Neural progenitor cell (in vitro differentiated cells): ENCODE results near the gene DRAM2.

Experiments used
- EZH2phosphoT487 ChIP-seq: fragments of 200-600 bp; sonication (generic); IDR thresholded peaks from 2 replicates; pipeline ENCODE4 v1.6.1; 2017; ENCODE audit warnings: antibody characterized with exemption
- TF ChIP-seq, protein P1 (sequence below): fragments of 200-600 bp; sonication (generic); IDR thresholded peaks from 2 replicates; pipeline ENCODE4 v1.5.1; 2017; ENCODE audit warnings: antibody characterized with exemption, mild to moderate bottlenecking

DNA sequence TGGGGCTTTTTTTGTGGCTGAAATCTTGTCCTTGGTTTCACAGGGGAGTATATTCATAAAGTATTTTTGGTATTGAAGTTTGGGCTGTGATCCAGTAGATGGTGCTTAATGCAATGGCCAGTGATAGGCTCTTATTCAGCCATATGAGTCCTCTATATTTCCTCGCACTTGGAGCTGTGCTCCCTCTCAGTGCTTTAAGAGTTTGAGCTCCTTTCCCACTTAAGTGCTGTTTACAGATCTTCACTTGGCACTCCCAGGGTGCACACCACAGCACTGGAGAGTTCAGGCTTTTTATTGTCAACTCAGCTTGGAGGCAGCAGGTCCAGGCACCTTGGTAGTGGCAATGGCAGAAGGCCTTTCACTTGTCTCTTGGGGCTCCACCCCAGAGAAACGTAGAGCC is 54.9 kb downstream of the DRAM2 start:
- no peak for TF ChIP-seq EZH2phosphoT487
- TF ChIP-seq, protein P1, sequence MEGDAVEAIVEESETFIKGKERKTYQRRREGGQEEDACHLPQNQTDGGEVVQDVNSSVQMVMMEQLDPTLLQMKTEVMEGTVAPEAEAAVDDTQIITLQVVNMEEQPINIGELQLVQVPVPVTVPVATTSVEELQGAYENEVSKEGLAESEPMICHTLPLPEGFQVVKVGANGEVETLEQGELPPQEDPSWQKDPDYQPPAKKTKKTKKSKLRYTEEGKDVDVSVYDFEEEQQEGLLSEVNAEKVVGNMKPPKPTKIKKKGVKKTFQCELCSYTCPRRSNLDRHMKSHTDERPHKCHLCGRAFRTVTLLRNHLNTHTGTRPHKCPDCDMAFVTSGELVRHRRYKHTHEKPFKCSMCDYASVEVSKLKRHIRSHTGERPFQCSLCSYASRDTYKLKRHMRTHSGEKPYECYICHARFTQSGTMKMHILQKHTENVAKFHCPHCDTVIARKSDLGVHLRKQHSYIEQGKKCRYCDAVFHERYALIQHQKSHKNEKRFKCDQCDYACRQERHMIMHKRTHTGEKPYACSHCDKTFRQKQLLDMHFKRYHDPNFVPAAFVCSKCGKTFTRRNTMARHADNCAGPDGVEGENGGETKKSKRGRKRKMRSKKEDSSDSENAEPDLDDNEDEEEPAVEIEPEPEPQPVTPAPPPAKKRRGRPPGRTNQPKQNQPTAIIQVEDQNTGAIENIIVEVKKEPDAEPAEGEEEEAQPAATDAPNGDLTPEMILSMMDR: no peak
